K562 (cell line): ENCODE measurements around the gene ATP5PD. TPM values are rescaled to one million over a fixed set of nuclear protein-coding genes. Genes with fewer than 3 reads are reported as not detected.

Experiments
- ATAC-seq: fragments of 200-7000 bp; cut with Tn5 transposase; 3 replicates; pipeline ENCODE4 v1.9.1; 2020; ENCODE audit warnings: moderate library complexity
- BruUV-seq: library from RNA; stranded (reverse); fragments of 400-500 nt; replicated peaks from 2 replicates; lab custom pipeline; 2021; lab: Mats Ljungman, UMichigan
- CTCF ChIA-PET: fragments of 300-600 bp; formaldehyde crosslinking; extraction: SDS; loops from one replicate; lab custom pipeline; 2021; ENCODE audit warnings: low intra/inter-chr PET ratio; lab: Yijun Ruan, JAX
- POLR2A ChIA-PET: fragments of 300-600, 350-650 bp; sonication (Branson Sonifier 250); formaldehyde crosslinking; extraction: SDS; loops from one replicate; lab custom pipeline; 2021; ENCODE audit warnings: antibody characterized with exemption, inconsistent platforms; lab: Yijun Ruan, JAX
- DNase-seq, 4 experiments: peaks; one replicate each; pipeline versions ENCODE4 v3.0.0 to v3.0.0-alpha.2; 2011 to 2018; ENCODE audit warnings: low spot score in 3 of 4, mixed read lengths in 3 of 4; ENCODE audit errors: extremely low read depth in 1 of 4
- FAIRE-seq: peaks from 2 replicates; lab custom pipeline; 2011; peaks lifted over from hg19 to GRCh38; lab: Jason Lieb, UNC
- H2AFZ ChIP-seq: 2 replicates; pipeline ENCODE4 v1.6.0; 2011; ENCODE audit warnings: low read depth, low read length, control low read depth, inconsistent platforms
- H3K27ac ChIP-seq: fragments of 200-600 bp; 3 replicates; pipeline ENCODE4 v1.8.0; 2011; ENCODE audit warnings: low read depth, mild to moderate bottlenecking, control low read depth, inconsistent platforms, low read length, moderate library complexity, mixed read lengths; ENCODE audit errors: extremely low read depth
- H3K27me3 ChIP-seq, 2 experiments: fragments of 300-600 bp in 1 of 2; 2 replicates in 1 of 2; 3 replicates in 1 of 2; pipeline versions ENCODE4 v1.6.0 to v1.8.0; 2011; ENCODE audit warnings: inconsistent platforms in 2 of 2, low read length in 2 of 2, mild to moderate bottlenecking in 1 of 2, mixed read lengths in 1 of 2, moderate library complexity in 1 of 2; ENCODE audit not compliant: control insufficient read depth in 2 of 2, insufficient read depth in 2 of 2
- H3K36me3 ChIP-seq: fragments of 300-600 bp; 3 replicates; pipeline ENCODE4 v1.8.0; 2011; ENCODE audit warnings: mild to moderate bottlenecking, low read length, inconsistent platforms; ENCODE audit not compliant: control insufficient read depth, insufficient read depth
- H3K4me1 ChIP-seq, 2 experiments: fragments of 200-600 bp in 1 of 2; replicated peaks in 1 of 2; 2 replicates in 1 of 2; 3 replicates in 1 of 2; pipeline versions ENCODE4 v1.5.1 to v1.8.0; 2011; ENCODE audit warnings: inconsistent platforms in 2 of 2, low read length in 2 of 2, mild to moderate bottlenecking in 1 of 2, mixed read lengths in 1 of 2, moderate library complexity in 1 of 2; ENCODE audit not compliant: control insufficient read depth in 2 of 2, insufficient read depth in 2 of 2
- H3K4me2 ChIP-seq: 2 replicates; pipeline ENCODE4 v1.6.1; 2011; ENCODE audit warnings: low read length, control low read depth, inconsistent platforms, mixed read lengths; ENCODE audit not compliant: insufficient read depth
- H3K4me3 ChIP-seq: fragments of 200-600 bp; sonication (generic), shearing (Covaris generic); 2 replicates; pipeline ENCODE4 v1.5.1; 2016; ENCODE audit warnings: control low read depth, inconsistent platforms
- H3K79me2 ChIP-seq: fragments of 200-600 bp; 3 replicates; pipeline ENCODE4 v1.8.0; 2011; ENCODE audit warnings: low read length, inconsistent platforms; ENCODE audit not compliant: control insufficient read depth, insufficient read depth
- H3K9ac ChIP-seq, 2 experiments: 2 replicates each; pipeline versions ENCODE4 v1.6.0 to v1.6.1; 2011; ENCODE audit warnings: low read depth in 2 of 2, low read length in 2 of 2, control low read depth in 1 of 2, inconsistent platforms in 1 of 2, mild to moderate bottlenecking in 1 of 2, mixed read lengths in 1 of 2; ENCODE audit not compliant: insufficient read depth in 1 of 2
- H3K9me1 ChIP-seq: one replicate; pipeline ENCODE4 v1.6.0; 2011; ENCODE audit warnings: inconsistent platforms, mild to moderate bottlenecking, low read length, moderate library complexity; ENCODE audit not compliant: control insufficient read depth, insufficient read depth
- H3K9me3 ChIP-seq: replicated peaks from 2 replicates; pipeline ENCODE4 v1.5.1; 2011; ENCODE audit warnings: low read depth, low read length, inconsistent platforms; ENCODE audit not compliant: control insufficient read depth, insufficient read depth
- H4K20me1 ChIP-seq: replicated peaks from 2 replicates; pipeline ENCODE4 v1.6.1; 2011; ENCODE audit warnings: low read length, inconsistent platforms, mixed read lengths; ENCODE audit not compliant: control insufficient read depth, insufficient read depth
- JUN ChIP-seq, 2 experiments: sonication (generic) in 1 of 2; formaldehyde crosslinking in 1 of 2; IDR thresholded peaks; 2 replicates each; pipeline versions ENCODE4 v1.6.1 to v1.8.0; 2012 to 2022; ENCODE audit warnings: borderline replicate concordance in 2 of 2, mild to moderate bottlenecking in 2 of 2, improper control_type of control experiment in 1 of 2, low read depth in 1 of 2, low read length in 1 of 2, missing genetic modification reagents in 1 of 2
- RBFOX2 ChIP-seq: fragments of 200-400 bp; formaldehyde crosslinking; IDR thresholded peaks from 2 replicates; pipeline ENCODE4 v1.6.1; 2017; ENCODE audit warnings: low read depth, mild to moderate bottlenecking, low read length, moderate library complexity
- ZNF280B ChIP-seq: fragments of 250-450 bp; sonication (Bioruptor Pico); IDR thresholded peaks from 2 replicates; pipeline ENCODE4 v1.5.1; 2021; ENCODE audit warnings: mild to moderate bottlenecking
- ZNF77 ChIP-seq: fragments of 250-450 bp; sonication (Bioruptor Pico); IDR thresholded peaks from 2 replicates; pipeline ENCODE4 v1.5.0; 2020
- WGBS: fragments of 100-300 bp; shearing (Covaris generic); methylation state at CpG from one replicate; pipeline ENCODE4 v1.1.6; 2016; ENCODE audit warnings: low coverage, mixed read lengths; ENCODE audit not compliant: insufficient coverage; ENCODE audit errors: missing lambda C conversion rate; 5-methylcytosine and 5-hydroxymethylcytosine counted together
- in situ Hi-C: fragments of 300-500 bp; cut with MboI; formaldehyde crosslinking; loops from 4 replicates; pipeline ENCODE4 v1.15.0; 2018; ENCODE audit warnings: inconsistent platforms, mixed read lengths
- intact Hi-C: fragments of 100-400 bp; cut with micrococcal nuclease; formaldehyde crosslinking; loops from 2 replicates; pipeline ENCODE4 v1.14.2; 2022
- polyA plus RNA-seq, 8 experiments: library from polyadenylated mRNA; depleted of rRNA in 4 of 8; stranded (reverse) in 5 of 8; unstranded in 3 of 8; fragments of >200 nt; fragmentation: Nextera tagmentation in 2 of 8; fragmentation: Illumina TruSeq in 1 of 8; extraction: Ambion mirVana in 2 of 8; extraction: Trizol in 1 of 8; gene quantifications; 2 replicates each; pipeline versions ENCODE4 v1.2.1 to v1.2.3, GENCODE V29; 2011 to 2014; ENCODE audit warnings: inconsistent platforms in 1 of 8, missing spikeins in 1 of 8
- total RNA-seq, 7 experiments: library from RNA; depleted of rRNA in 6 of 7; stranded (reverse); fragments of >200 nt in 6 of 7; fragmentation: Illumina TruSeq in 2 of 7; extraction: Trizol in 2 of 7; gene quantifications; 2 replicates each; pipeline versions ENCODE4 v1.2.1 to v1.2.3, GENCODE V29; 2011 to 2021; ENCODE audit warnings: low replicate concordance in 1 of 7

The ATP5PD gene
- total and polyA plus RNA-seq, 9 of the 15 experiments (the other 6 are each of a cell fraction or from before 2014, with no cell fraction given): 271 to 828 (median 432) TPM

- TF ChIP-seq ZNF77 (CRISPR knock-in tag) (no peak), JUN (IDR thresholded peaks at IDR 0.05; ENCODE audit: borderline replicate concordance, low read depth, low read length) (no peak), JUN (CRISPR knock-in tag; IDR thresholded peaks at IDR 0.05; ENCODE audit: borderline replicate concordance) (no peak)
Measured at GRCh38 chr17:75061055-75061438, 14.3 kb upstream of the ATP5PD start (continued).

GRCh38 chr17:75060434-75061054 is 13.8 kb upstream of the ATP5PD start:
- intact Hi-C loops: loop anchor here (2.0 kb wide), 1 partner anchor 70 kb away; the partner anchor contains the start of gene NT5C
- ChIA-PET POLR2A (interaction anchor here (0.6 to 1.8 kb wide), 14 partner anchors 9 to 195 kb away, joined by 3 to 12 read pairs (median 3); partner anchors contain the start of genes ATP5PD, JPT1, KCTD2 and SLC16A5), CTCF (interaction anchor here (0.5 to 1.5 kb wide), 6 partner anchors 27 to 141 kb away, joined by 3 to 12 read pairs (median 4); partner anchors contain the start of gene SLC16A5)
- BruUV-seq: no TSS peak
- in situ Hi-C loops: loop anchor here (5.0 kb wide), 1 partner anchor 52 kb away; no protein-coding TSS in a partner anchor
- Histone ChIP-seq H3K36me3 (peaks cover 82% of the 10 kb centered on the region), H3K4me1 (peaks cover 0 to 3% of the 10 kb centered on the region in 2 experiments; a peak in 2 of 5 replicates), H3K4me3 (no peak overlapping the region), H3K9ac (no peak overlapping the region), H2AFZ (no peak overlapping the region), H3K9me1 (no peaks in the 10 kb centered on the region)
- FAIRE-seq: peak; percentile 6
- TF ChIP-seq ZNF280B (CRISPR knock-in tag) (no peak), RBFOX2 (0 out of 2 replicates have a peak, but pooled peaks have one; percentile 35)
- TF ChIP-seq, all 486 proteins: peak for 1
- no peak overlapping the region for H3K4me2 ChIP-seq
- H3K9me3 ChIP-seq: no peaks in the 10 kb centered on the region
- ATAC-seq (no peak), DNase-seq (peak in 1 of 4 experiments; percentile 3)
- no peaks in the 10 kb centered on the region for H3K79me2 ChIP-seq
- no peaks in the 10 kb centered on the region for H3K27me3 ChIP-seq
- peak overlapping the region; percentile 7; the same call in 1 of the 3 replicates for H3K27ac ChIP-seq
- 0 out of 2 replicates have a peak, but pooled peaks cover 3% of the 10 kb centered on the region for H4K20me1 ChIP-seq
- WGBS: 94% methylated on average over 11 of the region's 26 CpGs
